Cerebellar nuclear complex (tissue), 1 donor: Measurements from ENCODE around the gene SAYSD1.

Source experiments
- DNase-seq, 2 experiments: peaks; one replicate each; lab custom pipeline; 2025; lab: John Stamatoyannopoulos, UW

The SAYSD1 gene

GRCh38 chr6:39108041-39108839, 6.7 kb downstream of the SAYSD1 start:
- no peak for DNase-seq

GRCh38 chr6:39107641-39108040, 7.3 kb downstream of the SAYSD1 start:
- no peak for DNase-seq

- DNase-seq, result no peak
These were observed 8.0 kb downstream of the SAYSD1 start for GRCh38 chr6:39107034-39107433.

- no peak for DNase-seq
These were observed 10.5 kb downstream of the SAYSD1 start for GRCh38 chr6:39104528-39104927.

- no peak for DNase-seq
These were observed 12.2 kb downstream of the SAYSD1 start for GRCh38 chr6:39102821-39103136.

GRCh38 chr6:39102071-39102820, 12.7 kb downstream of the SAYSD1 start:
- DNase-seq, result no peak

GRCh38 chr6:39100358-39100757, 14.6 kb downstream of the SAYSD1 start:
- DNase-seq, result no peak

- no peak for DNase-seq
These were observed 19.4 kb downstream of the SAYSD1 start for GRCh38 chr6:39095578-39095977.

- DNase-seq, result no peak
These were observed 21.8 kb downstream of the SAYSD1 start for GRCh38 chr6:39093149-39093708.

- no peak for DNase-seq
These were observed 22.9 kb downstream of the SAYSD1 start for GRCh38 chr6:39092124-39092523.

GRCh38 chr6:39091220-39091619, 23.8 kb downstream of the SAYSD1 start:
- no peak for DNase-seq

GRCh38 chr6:39090036-39090435, 24.9 kb downstream of the SAYSD1 start:
- no peak for DNase-seq

- DNase-seq, result no peak
These were observed 26.7 kb downstream of the SAYSD1 start for GRCh38 chr6:39088331-39088730.

GRCh38 chr6:39087197-39087596, 27.8 kb downstream of the SAYSD1 start:
- no peak for DNase-seq

GRCh38 chr6:39086711-39087110, 28.3 kb downstream of the SAYSD1 start:
- no peak for DNase-seq

- DNase-seq, result no peak
These were observed 28.7 kb downstream of the SAYSD1 start for GRCh38 chr6:39086294-39086693.

- DNase-seq, result no peak
These were observed 29.7 kb downstream of the SAYSD1 start for GRCh38 chr6:39085129-39085797.

GRCh38 chr6:39084506-39084905, 30.5 kb downstream of the SAYSD1 start:
- no peak for DNase-seq

- no peak for DNase-seq
These were observed 31.8 kb downstream of the SAYSD1 start for GRCh38 chr6:39083231-39083634.

GRCh38 chr6:39082310-39082709, 32.7 kb downstream of the SAYSD1 start:
- DNase-seq, result no peak

- no peak for DNase-seq
These were observed 34.6 kb downstream of the SAYSD1 start for GRCh38 chr6:39080246-39080875.
